Measurements from ENCODE around the gene RANBP3. TPM values are rescaled to one million over a fixed set of nuclear protein-coding genes. Genes with fewer than 3 reads are reported as not detected.
"Not testable (repeated sequence)": the region's sequence is repeated elsewhere in the genome, so short reads cannot be mapped to it uniquely, and the experiment has no call there.

RANBP3 gene
- total RNA-seq, 1 experiment from 2014 or later = 89.7 TPM

DNA sequence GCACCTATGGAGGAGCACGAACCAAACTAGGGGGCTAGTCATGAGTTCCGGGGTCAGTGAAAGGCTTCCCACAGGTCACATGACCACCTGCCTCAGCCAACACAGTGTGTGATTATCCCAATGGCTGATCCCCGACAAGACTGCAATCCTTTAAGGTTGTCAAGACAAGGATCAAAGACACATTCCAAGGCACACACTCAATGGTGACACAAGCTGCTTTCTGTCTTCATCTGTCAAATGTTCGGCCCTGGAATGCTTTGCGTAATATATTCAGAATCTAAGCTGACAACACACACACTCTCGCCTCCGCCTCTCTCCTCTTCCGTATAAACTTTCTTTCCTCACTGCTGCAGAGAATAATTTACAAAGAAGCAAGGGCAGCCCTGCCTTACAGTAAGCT lies 11.7 kb downstream of the RANBP3 start:
- DNase-seq (ENCODE audit: low spot score) = no peak

DNA sequence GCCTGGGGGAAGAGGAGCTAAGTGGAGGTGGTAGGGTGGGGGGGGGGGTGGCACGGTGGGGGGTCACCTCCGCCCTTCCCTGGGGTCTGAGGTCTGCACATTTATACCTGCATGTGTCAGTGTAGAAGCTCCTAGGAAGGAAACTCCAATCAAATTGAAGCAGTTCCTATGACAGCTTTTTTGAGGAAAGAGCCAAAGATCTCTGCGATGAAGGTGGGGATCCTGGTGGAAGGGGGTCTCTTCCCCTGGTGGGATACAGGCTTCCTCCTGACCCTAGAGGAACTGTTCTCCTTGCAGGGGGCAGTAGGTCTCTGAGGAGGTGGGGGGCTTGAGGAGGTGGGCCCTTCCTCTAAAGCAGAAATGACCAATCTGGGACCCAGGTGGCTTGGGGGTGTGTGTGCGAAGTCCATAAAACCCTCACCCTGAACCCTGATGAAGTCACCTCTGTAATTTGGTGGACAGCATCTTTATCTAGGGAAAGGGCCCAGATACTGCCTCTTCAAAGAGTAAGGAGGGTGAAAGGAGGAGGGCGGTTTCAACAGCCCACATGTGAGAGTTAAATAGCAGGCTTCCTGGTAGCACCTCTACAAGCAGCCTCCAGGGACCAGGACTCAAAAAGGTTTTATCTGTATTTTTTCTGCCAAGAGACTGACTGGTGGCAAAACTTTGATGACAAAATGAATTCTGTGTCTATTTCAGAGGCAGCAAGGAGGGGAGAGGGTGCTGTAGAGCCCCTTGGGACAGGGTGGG lies 12.9 kb downstream of the RANBP3 start:
- DNase-seq (ENCODE audit: low spot score) = no peak

DNA sequence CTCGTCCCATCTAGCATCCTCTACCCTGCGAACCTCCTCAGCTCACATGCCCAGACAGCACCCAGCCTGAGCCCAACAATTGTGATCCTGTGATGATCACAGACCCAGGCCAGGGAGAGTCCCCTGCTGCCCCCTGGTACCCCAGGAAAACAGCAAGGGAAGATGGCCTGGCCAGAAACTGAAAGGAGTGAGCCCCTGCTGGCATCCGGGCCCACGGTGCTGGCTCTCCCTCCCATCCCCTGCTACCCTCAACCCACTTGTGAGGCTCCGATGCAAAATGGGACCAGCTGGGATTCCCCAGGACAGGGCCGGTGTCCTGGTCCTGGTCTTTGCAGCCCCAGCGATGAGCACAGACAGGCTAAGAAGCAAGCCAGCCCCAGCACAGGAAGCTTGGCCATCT lies 14.1 kb downstream of the RANBP3 start:
- no peak for DNase-seq (ENCODE audit: low spot score)

DNA sequence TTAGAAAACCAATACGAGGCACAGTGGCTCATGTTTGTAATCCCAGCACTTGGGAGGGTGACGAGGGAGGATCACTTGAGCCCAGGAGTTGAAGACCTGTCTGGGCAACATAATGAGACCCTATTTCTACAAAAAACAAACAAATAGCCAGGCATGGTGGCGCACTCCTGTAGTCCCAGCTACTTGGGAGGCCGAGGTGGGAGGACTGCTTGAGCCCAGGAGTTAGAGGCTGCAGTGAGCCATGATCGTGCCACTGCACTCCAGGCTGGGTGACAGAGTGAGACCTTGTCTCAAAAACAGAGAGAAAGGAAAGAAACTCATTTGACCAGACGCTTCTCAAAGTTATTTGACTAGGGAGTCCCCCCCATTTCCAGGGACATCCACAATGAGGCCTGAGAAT lies 14.7 kb downstream of the RANBP3 start:
- not testable (repeated sequence) for DNase-seq (ENCODE audit: low spot score)

DNA sequence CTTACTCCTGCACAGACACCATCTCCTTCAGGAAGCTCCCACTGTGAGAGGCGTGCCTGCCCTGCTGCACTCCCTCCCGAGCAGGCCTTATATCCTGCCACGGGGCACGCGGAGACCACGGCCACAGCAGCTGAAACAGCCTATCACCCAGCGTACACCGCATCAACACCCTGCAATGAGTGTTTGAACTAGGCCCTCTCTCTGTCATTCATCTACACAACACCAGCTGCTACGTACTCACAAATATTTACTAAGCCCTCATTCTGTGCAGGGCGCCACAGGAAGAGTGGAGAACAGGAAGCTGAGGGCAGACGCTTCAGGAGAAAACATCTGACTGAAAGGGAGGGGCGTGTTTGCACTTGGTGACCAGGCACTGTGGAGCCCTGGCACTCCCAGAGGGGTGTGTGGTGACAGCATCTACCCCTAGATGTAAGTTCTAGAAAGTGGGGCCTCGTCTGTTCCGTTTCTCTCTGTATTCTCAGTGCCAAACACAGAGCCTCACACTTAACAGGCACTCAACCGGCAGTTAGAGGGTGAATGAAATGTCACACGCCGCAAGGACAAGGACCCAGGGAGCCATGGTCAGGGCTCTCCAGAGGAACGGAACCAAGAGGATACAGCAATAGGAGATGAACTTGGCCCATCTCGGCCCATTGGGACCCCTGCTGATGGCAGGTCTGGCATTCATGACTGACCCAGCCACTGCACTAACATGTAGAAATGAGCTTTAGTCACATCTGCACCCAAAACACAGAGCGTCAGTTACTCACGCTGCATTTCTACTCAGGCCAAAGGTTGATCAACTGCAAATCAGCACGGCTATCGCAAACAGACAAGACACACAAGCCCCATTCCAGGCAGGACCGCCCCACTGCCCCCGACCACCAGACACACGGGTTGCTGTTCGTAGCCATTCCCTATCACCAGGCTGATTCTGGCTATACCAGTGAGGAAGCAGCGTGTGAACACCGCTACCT lies 15.7 kb downstream of the RANBP3 start:
- peak; percentile 56 for DNase-seq (ENCODE audit: low spot score)

DNA sequence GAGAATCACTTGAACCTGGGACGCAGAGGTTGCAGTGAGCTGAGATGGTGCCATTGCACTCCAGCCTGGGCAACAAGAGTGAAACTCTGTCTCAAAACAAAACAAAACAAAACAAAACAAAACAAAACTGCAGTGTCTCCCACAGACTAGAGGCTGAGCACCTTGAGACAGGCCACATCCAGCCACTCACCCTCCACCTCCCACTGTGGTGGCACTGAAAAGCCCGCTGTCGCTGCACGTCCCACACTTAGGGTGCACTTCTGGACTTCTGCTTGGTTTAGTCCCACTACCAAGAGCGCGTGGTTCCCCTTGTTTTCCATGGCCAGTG lies 16.3 kb downstream of the RANBP3 start:
- DNase-seq (ENCODE audit: low spot score) = not testable (repeated sequence)

DNA sequence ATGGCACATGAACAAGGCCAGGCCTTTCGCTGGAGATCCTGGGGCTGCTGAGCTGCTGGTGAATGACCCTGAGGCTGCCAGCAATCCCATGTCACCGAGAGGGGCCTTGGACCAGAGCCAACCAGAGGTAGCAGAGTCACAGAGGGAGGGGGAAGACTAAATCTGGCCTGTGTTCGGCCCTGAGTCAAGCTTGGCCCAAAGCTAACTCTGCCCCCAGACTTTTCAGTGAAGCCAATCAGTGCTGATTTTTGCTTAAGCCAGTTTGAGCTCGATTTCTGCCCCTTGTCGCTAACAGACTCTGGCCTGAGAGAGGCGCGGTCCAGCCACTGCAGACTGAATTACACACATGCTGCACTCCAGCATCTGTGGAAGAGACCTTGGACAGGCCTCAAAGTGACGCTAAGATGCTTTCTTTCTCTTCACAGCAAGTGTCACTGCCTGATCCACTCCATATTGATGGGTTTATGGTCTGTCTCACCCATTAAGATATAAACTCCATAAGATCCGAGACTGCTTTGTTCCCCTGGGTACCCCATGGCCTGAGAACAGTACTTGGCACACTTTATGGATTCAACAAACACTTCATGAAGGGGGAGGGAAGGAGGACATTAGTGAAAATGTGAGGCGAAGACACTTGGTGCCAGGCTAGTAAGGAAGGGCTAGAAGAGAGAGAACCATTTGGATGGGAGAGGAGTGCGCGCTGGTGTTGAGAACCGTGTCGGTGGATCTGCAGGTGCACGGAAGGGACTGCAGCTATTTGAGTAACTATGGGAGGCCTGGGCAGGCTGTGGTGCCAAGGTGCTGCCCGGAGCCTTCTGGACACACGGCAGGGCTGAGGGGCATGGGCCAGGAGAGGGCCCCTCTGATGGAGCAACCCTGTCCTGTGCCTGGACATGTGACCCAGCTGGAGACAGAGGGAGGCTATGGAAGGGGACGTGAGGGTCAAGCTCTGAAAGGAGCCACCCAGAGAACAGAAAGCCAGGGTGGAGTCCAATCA lies 17.6 kb downstream of the RANBP3 start:
- no peak for DNase-seq (ENCODE audit: low spot score)

DNA sequence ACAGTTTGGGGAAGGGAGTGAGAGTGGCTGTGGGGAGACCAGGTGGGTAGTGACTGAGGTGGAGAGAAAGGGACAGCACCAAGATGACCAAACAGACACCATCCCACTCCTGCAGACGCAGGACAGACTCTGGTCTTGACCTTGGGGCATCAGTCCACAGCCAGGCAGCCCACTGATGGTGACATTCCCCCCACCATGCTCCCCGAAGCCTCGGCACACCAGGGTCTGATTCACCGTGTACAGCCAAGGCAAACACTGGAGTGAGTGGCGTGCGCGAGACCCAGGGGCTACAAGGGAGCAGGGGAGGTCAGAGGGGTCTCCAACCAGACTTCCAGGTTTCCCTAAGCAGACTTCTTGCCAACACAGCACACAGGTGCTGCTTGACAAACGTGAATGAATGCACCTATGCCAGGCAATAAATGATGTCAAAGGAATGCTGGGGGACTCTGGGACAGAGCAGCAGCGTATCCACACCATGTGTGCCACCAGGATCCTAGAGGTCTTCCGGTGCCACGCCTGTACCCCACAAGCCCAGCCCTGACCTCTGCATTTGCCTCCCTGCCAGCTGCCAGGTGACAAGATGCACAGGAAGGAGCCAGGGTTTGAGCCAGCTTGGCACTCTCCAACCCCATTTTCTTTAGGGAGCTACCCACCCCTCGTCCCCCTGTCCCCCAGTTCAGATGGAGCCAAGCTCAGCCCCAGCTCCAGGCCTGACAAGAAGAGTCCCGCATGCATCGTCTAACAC lies 18.5 kb downstream of the RANBP3 start:
- DNase-seq (ENCODE audit: low spot score) = no peak

DNA sequence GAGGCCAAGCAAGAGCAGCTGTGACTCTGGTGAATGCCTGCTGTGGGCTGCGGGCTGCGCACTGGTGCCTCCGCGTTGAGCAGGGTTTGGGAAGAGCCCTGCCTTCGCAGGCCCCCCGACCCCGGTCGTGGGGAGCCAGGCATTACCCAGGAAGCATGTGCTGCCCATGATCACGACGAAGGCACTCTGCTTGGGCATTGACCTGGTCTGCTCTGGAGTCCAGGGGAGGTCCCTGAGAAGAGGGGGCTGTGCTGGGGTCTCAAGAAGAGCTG lies 19.2 kb downstream of the RANBP3 start:
- DNase-seq (ENCODE audit: low spot score) = no peak

DNA sequence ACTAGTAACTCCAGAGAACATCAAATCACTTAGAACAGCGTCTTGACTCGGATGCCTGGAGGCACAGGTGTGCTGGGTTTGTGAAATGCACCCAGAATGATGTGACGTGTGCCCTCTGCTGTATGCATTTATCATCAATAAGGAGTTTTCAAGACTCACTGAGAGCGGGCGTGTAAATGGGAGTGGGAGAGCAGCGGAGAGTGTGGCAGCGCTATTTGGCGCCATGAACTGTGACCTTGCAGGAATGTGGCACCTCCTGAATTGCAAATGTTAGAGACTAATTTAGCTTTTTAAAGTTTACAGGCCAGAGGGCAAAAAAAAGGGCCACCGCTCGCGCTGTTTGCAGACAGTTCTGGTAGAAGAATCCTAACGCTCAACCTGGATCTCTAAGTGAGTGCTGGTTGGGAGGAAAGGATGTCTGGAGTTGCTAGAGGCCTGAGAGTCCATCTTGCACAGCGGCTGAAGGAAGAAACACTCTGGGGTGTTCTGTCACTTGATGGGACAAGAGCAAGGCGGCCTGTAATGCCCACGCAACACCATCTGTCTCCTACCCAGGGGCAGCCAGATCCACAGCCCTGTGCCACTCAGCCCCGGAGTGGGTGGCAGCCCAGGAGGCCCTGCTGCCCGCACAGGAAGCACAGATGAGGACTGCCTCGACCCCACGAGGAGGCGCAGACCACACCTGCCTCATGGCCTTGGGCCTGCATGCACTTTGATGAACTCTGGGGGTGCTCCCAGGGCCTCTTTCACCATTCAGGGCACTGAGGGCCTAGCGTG lies 19.7 kb downstream of the RANBP3 start:
- no peak for DNase-seq (ENCODE audit: low spot score)

DNA sequence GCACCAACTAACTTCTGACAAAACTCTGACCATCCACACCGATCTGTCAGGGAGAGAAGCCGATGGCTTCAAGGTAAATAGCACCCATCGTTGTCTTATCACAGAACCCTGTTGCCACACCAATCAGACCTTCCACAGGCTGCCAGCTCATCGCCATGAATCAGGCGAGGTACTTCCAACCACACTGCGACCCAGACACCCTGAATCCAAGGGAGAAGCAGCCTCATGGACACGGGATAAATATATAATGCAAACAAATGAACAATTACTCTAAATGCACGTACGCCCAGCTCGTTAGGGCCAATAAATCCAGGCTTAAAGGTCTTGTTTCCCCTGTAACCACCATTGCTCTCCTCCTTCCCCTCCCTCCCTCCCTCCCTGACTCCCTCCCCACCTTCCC lies 20.8 kb downstream of the RANBP3 start:
- DNase-seq (ENCODE audit: low spot score) = peak; percentile 64

DNA sequence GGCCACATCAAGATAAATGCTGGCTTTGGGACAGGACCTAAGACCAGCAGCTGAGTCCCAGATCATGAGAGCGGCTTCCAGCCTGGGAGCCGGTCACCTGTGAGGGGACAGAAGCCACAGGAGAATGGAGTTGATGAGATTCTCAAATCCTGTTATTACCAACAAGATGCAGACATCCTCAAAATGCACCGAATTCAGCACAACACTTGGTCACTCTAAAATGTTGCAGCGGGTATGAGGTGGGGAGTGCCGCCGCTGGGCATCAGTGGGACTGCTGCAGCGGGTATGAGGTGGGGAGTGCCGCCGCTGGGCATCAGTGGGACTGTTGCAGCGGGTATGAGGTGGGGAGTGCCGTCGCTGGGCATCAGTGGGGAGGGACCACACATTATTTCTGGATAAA lies 21.2 kb downstream of the RANBP3 start:
- DNase-seq (ENCODE audit: low spot score) = no peak

DNA sequence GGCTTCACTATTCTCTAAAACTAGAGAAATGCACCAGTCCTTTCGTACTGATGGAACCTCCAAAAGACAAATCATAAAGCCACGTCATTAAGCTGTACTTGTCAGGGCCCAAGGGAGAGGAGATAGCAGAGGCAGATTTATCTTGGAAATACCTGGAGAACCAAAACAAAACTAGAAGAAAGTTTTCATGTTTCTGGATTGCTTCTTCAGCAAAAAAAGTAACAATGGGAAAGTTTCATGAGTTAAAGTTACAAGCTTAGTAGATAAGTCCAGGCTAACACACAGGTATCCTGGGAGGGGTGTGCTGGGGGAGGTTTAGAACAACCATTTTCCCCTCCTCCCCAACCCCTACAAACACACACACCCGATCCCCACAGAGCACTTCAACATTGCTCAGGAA lies 21.6 kb downstream of the RANBP3 start:
- no peak for DNase-seq (ENCODE audit: low spot score)

DNA sequence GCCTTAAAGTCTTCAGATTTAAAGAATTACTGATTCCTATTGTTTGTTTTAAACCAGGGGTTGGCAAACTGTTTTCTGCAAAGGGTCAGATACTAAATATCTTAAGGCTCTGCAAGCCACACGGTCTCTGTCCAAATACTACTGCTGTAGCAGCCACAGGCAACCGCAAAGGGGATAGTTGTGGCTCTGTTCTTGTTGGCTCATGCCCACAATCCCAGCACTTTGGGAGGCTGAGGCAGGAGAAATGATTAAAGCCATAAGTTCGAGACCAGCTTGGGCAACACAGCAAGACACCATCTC lies 22.4 kb downstream of the RANBP3 start:
- no peak for DNase-seq (ENCODE audit: low spot score)

DNA sequence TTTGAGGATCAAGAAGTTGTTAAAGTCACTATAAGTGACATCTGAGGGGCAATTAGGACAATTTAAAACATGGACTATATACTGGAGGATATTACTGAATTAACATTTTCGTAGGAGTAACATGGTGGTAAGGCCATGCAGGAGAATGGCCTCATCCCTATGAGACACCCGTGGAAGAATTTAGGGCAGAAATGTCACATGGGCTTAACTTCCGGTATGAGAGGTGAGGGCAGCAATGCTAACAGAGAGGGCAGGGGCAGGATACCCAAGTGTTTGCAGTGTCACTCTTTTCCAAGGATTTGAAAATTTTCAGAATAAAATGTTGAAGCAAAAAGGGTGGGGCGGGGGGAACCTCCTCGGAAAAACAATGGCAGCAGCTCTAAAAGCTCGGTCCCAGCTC lies 23.6 kb downstream of the RANBP3 start:
- no peak for DNase-seq (ENCODE audit: low spot score)

DNA sequence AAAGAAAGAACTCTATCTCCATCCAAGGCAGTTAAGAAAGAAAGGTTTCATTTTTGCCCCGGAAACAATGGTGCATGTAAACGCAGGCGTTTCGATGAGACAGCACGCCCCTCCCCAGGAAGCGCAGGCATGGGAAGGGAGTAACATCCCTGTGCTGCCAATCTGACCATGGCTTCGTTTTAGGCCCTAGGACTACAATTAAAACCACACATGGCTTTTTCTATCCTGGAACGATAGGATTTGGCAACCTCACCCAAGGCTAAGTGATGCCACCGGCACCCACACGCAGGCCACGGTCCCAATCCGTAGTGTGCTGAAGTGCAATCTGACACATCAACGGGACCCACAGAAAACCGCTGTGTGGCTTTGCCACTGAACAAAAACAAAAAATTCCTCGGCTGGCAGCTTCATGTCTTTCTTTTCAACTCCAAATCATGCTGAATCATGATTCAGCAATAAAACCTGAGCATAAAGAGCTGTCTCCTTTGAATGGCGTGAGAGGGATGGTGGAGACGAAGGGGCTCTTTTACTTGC lies 24.2 kb downstream of the RANBP3 start:
- no peak for DNase-seq (ENCODE audit: low spot score)

DNA sequence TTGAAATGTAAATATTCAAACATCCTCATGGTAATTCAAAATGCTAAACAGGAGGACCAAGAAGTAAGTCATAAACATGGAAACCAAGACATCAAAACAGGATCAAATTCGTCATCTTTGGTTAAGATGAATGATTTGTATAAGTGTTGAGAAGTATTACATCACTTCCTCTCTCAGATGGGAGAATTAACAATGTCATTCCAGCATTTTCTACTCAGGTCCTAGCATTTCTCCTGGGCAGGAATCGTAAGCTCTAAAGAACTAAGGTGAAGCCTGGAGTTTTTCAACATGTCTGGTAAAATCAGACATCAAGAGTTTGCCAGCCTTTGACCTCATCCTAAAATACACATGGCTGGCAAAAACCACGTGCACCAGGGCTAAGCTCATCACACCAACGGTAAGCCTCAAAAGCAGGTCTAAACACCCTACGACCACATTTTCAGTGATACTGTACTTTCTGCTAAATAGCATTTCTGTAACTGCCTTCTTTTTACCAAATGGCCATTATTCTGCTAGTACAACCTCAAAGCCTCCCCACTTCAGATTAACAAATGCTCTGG lies 24.8 kb downstream of the RANBP3 start:
- DNase-seq (ENCODE audit: low spot score) = no peak

DNA sequence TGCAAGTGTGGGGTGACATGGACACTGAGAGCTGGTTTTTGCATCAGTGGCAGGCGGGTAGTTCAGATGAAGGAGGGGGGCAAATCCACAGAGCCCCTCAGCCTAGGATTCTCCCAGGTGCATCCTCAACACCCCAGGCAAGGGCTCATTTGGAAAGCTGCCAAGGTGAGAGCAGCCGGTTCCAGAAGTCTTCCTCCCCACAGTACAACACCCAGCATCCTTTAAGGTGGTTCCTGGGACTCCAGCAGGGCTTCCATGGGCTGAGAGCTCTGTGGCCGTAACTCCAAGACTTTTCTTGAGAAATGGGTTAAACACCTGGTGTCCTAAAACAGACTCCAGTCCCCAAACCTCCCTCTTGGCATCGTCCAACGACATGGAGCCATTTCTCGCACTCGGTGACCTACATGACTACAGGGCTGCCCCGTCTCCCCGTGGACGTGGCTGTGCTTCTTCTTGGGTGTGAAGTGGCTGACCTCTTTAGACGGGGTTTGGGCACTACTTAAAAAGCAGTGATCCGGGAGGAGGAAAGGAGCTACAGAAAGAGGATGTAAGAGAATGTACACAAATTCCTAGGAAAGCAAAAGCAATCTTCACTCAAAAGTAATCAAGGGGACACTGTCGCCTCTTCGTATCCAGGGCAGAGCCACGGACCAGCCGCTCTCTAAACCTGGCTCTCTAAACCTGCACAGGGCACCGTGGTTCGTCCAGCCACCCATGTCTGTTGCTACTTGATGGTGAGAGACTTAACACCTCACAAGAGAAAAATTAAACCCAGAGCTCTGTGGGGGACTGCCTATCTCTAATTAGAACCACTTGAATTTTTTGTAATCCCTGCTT lies 25.5 kb downstream of the RANBP3 start:
- DNase-seq (ENCODE audit: low spot score) = no peak

DNA sequence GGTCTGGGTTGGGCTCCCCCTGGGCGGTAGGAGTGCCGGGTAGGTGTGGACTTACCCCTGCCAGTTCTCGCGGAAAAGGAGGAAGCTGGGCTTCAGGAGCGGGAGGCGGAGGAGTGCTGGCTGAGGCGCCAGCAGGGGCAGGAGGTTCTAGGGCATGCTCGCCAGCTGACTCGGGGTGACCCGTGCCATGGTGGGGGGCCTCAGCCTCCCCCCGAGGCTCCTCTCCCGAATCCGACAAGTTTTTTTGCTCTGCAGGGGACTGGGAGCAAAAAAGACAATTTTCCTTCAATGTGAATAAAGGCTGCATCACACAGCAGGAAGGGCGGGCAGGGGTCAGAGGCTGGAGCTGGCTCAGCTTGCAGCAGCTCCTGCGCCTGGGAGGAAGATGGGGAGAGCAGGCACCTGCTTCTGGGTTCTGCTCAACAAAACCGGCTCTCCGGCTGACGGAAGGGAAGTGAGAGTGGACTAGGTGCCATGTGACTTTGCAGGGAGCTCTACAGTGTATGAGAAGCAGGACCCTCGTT lies 26.5 kb downstream of the RANBP3 start:
- DNase-seq (ENCODE audit: low spot score) = no peak
